ENCODE measurements around the gene FXYD4.
A peak's percentile ranks its signal among the peaks of the same experiment; 100 is the strongest.
"Not testable (repeated sequence)": the region's sequence is repeated elsewhere in the genome, so short reads cannot be mapped to it uniquely, and the experiment has no call there.

The FXYD4 gene

DNA sequence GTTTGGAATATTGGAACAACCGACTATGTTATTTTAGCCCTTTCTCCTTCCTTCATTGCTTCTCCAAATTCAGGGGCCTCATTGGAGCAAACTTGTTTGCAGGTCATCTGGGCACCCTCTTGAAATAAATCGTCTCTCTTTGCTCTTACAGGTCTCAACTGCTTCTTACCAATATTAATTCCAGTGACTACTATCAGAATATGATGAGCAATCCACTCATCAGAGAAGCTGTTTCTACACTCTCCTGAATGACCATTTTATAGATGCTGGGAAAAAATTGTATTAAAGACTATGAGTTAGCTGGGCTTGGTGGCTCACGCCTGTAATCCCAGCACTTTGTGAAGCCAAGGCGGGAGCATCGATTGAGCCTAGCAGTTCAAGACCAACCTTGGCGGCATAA, 50.1 kb downstream of the FXYD4 start:
- H3K9me3 ChIP-seq (ENCODE audit: control extremely low read depth in 1 of 5, control insufficient read depth in 4 of 5, insufficient read depth in 2 of 5, low read depth in 1 of 5, low read length in 4 of 5): no peaks in the 10 kb centered on the region
- no peaks in the 10 kb centered on the region for H3K27me3 ChIP-seq (replicated peaks in 2 of 5; ENCODE audit: control insufficient read depth in 4 of 5, insufficient read depth in 5 of 5, low read length in 4 of 5)
- peak overlapping the region in 1 of 2 experiments; percentile 89 for H3K27ac ChIP-seq (ENCODE audit: insufficient read depth in 1 of 2, low read depth in 1 of 2, low read length in 2 of 2, poor library complexity in 1 of 2, severe bottlenecking in 2 of 2)
- ChIA-PET CTCF (interaction anchor here (1.0 to 4.9 kb wide), 2 partner anchors 15 to 18 kb away, joined by 3 to 33 read pairs; partner anchors contain the start of gene ZNF487), POLR2A (interaction anchor here (4.3 kb wide), 1 partner anchor 13 kb away, joined by 32 read pairs; the partner anchor contains the start of gene HNRNPF)
- H3K4me3 ChIP-seq (ENCODE audit: control insufficient read depth in 1 of 7, extremely low read depth in 1 of 7, insufficient read depth in 4 of 7, low read depth in 2 of 7, low read length in 6 of 7): peak overlapping the region in 1 of 7 experiments; percentile 61
- no peaks in the 10 kb centered on the region for H3K36me3 ChIP-seq (ENCODE audit: control insufficient read depth in 4 of 4, insufficient read depth in 4 of 4, low read length in 3 of 4)
- no peak for DNase-seq
- H3K4me1 ChIP-seq (ENCODE audit: control extremely low read depth in 1 of 4, control insufficient read depth in 4 of 4, insufficient read depth in 4 of 4, low read length in 3 of 4): peaks cover 3 to 47% (median 34%) of the 10 kb centered on the region in 4 experiments
- 100% methylated on average over 6 of the region's 6 CpGs for WGBS (ENCODE audit: insufficient coverage)

DNA sequence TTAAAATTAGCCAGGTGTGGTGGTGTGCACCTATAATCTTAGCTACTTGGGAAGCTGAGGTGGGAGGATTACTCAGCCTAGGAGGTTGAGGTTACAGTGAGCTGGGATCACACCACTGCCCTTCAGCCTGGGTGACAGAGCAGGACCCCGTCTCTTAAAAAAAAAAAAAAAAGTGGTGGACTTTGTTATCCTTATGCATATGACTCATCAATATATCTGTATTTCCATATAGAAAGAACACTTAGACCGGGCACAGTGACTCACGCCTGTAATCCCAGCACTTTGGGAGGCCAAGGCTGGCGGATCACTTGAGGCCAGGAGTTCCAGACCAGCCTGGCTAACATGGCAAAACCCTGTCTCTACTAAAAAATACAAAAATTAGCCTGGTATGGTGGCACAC, 50.5 kb downstream of the FXYD4 start:
- H3K9me3 ChIP-seq (ENCODE audit: control extremely low read depth in 1 of 5, control insufficient read depth in 4 of 5, insufficient read depth in 2 of 5, low read depth in 1 of 5, low read length in 4 of 5); H3K27ac ChIP-seq (ENCODE audit: insufficient read depth in 1 of 2, low read depth in 1 of 2, low read length in 2 of 2, poor library complexity in 1 of 2, severe bottlenecking in 2 of 2); H3K27me3 ChIP-seq (replicated peaks in 2 of 5; ENCODE audit: control insufficient read depth in 4 of 5, insufficient read depth in 5 of 5, low read length in 4 of 5); H3K36me3 ChIP-seq (ENCODE audit: control insufficient read depth in 4 of 4, insufficient read depth in 4 of 4, low read length in 3 of 4); H3K4me3 ChIP-seq (ENCODE audit: control insufficient read depth in 1 of 7, extremely low read depth in 1 of 7, insufficient read depth in 4 of 7, low read depth in 2 of 7, low read length in 6 of 7); DNase-seq; POLR2A ChIA-PET: not testable (repeated sequence)
- CTCF ChIA-PET: interaction anchor here (1.0 to 4.9 kb wide), 2 partner anchors 14 to 17 kb away, joined by 3 to 33 read pairs; partner anchors contain the start of gene ZNF487
- H3K4me1 ChIP-seq (ENCODE audit: control extremely low read depth in 1 of 4, control insufficient read depth in 4 of 4, insufficient read depth in 4 of 4, low read length in 3 of 4): peaks cover 3 to 43% (median 34%) of the 10 kb centered on the region in 4 experiments
- 100% methylated on average over 2 of the region's 4 CpGs for WGBS (ENCODE audit: insufficient coverage)

DNA sequence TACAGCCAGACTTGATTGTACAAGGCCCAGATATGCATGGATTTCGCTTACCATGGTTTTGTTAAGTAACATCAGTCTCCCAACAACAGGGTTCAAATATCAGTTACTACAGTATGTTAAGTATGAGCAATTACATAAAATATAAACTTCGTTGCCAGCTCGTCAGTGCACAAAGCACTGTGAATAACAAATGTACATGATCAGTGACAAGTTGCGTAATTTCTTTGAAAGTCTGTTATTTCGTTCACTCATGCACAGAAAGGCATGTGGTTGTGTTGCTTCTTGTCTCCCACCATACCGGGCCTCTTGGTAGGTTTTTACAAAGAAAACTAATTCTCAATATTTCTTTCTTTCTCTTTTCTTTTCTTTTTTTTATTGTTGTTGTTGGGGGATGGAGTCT, 53.0 kb downstream of the FXYD4 start:
- WGBS (ENCODE audit: insufficient coverage): 100% methylated on average over 4 of the region's 6 CpGs
- no peak overlapping the region for H3K4me3 ChIP-seq (ENCODE audit: control insufficient read depth in 1 of 7, extremely low read depth in 1 of 7, insufficient read depth in 4 of 7, low read depth in 2 of 7, low read length in 6 of 7)
- POLR2A ChIA-PET: no interaction called here
- H3K36me3 ChIP-seq (ENCODE audit: control insufficient read depth in 4 of 4, insufficient read depth in 4 of 4, low read length in 3 of 4): no peaks in the 10 kb centered on the region
- CTCF ChIA-PET: interaction anchor here (1.2 kb wide), 1 partner anchor 17 kb away, joined by 3 read pairs; no protein-coding TSS in a partner anchor
- no peaks in the 10 kb centered on the region for H3K9me3 ChIP-seq (ENCODE audit: control extremely low read depth in 1 of 5, control insufficient read depth in 4 of 5, insufficient read depth in 2 of 5, low read depth in 1 of 5, low read length in 4 of 5)
- no peak for DNase-seq
- H3K27me3 ChIP-seq (replicated peaks in 2 of 5; ENCODE audit: control insufficient read depth in 4 of 5, insufficient read depth in 5 of 5, low read length in 4 of 5): no peaks in the 10 kb centered on the region
- H3K27ac ChIP-seq (ENCODE audit: insufficient read depth in 1 of 2, low read depth in 1 of 2, low read length in 2 of 2, poor library complexity in 1 of 2, severe bottlenecking in 2 of 2): no peak overlapping the region
- H3K4me1 ChIP-seq (ENCODE audit: control extremely low read depth in 1 of 4, control insufficient read depth in 4 of 4, insufficient read depth in 4 of 4, low read length in 3 of 4): peaks cover 0 to 25% (median 16%) of the 10 kb centered on the region in 4 experiments

Data from common myeloid progenitor, CD34-positive (primary cell).